Endothelial cell of umbilical vein (primary cell): Measurements from ENCODE around the gene PPTC7. TPM values are rescaled to one million over a fixed set of nuclear protein-coding genes. Genes with fewer than 3 reads are reported as not detected.
"Not testable (repeated sequence)": the region's sequence is repeated elsewhere in the genome, so short reads cannot be mapped to it uniquely, and the experiment has no call there.

ENCODE experiments used
- BruUV-seq: library from RNA; stranded (reverse); fragments of 400-500 nt; replicated peaks from 2 replicates; lab custom pipeline; 2021; lab: Mats Ljungman, UMichigan
- CTCF ChIA-PET: fragments of 300-600, 350-600 bp; sonication (Branson Sonifier 250); formaldehyde crosslinking; loops from one replicate; lab custom pipeline; 2021; ENCODE audit warnings: antibody characterized with exemption, inconsistent platforms; lab: Charles Lee
- POLR2A ChIA-PET: fragments of 300-600, 350-600 bp; sonication (Branson Sonifier 250); formaldehyde crosslinking; loops from one replicate; lab custom pipeline; 2021; ENCODE audit warnings: antibody characterized with exemption, inconsistent platforms; lab: Charles Lee
- DNase-seq: peaks from one replicate; pipeline ENCODE4 v3.0.0-alpha.2; 2011; ENCODE audit warnings: low read depth, low spot score
- FAIRE-seq: peaks from 2 replicates; lab custom pipeline; 2011; peaks lifted over from hg19 to GRCh38; lab: Jason Lieb, UNC
- H2AFZ ChIP-seq: 2 replicates; pipeline ENCODE4 v1.6.0; 2012; ENCODE audit warnings: low read depth, low read length, control low read depth, inconsistent platforms
- H3K27ac ChIP-seq: 2 replicates; pipeline ENCODE4 v1.5.1; 2011; ENCODE audit warnings: low read depth, mild to moderate bottlenecking, control low read depth, low read length, moderate library complexity; ENCODE audit not compliant: insufficient read depth
- H3K27me3 ChIP-seq, 2 experiments: 2 replicates each; pipeline versions ENCODE4 v1.6.0 to v1.6.1; 2011; ENCODE audit warnings: low read length in 2 of 2, mixed read lengths in 1 of 2; ENCODE audit not compliant: control insufficient read depth in 2 of 2, insufficient read depth in 2 of 2
- H3K36me3 ChIP-seq, 2 experiments: 2 replicates in 1 of 2; 3 replicates in 1 of 2; pipeline ENCODE4 v1.5.1; 2011; ENCODE audit warnings: low read length in 2 of 2, mild to moderate bottlenecking in 1 of 2, moderate library complexity in 1 of 2; ENCODE audit not compliant: control insufficient read depth in 2 of 2, insufficient read depth in 2 of 2; ENCODE audit errors: extremely low read depth in 1 of 2
- H3K4me1 ChIP-seq: 3 replicates; pipeline ENCODE4 v1.5.1; 2011; ENCODE audit warnings: mild to moderate bottlenecking, low read length; ENCODE audit not compliant: control insufficient read depth, insufficient read depth; ENCODE audit errors: extremely low read depth
- H3K4me2 ChIP-seq: 2 replicates; pipeline ENCODE4 v1.6.1; 2011; ENCODE audit warnings: low read length, control low read depth, mixed read lengths; ENCODE audit not compliant: insufficient read depth
- H3K4me3 ChIP-seq, 3 experiments: fragments of 200-600 bp in 1 of 3; sonication (generic), shearing (Covaris generic) in 1 of 3; replicated peaks in 1 of 3; 2 replicates each; pipeline ENCODE4 v1.5.1; 2011 to 2016; ENCODE audit warnings: control low read depth in 3 of 3, low read length in 3 of 3, mild to moderate bottlenecking in 2 of 3, inconsistent platforms in 1 of 3, low read depth in 1 of 3, moderate library complexity in 1 of 3; ENCODE audit not compliant: insufficient read depth in 1 of 3
- H3K79me2 ChIP-seq: 2 replicates; pipeline ENCODE4 v1.6.0; 2012; ENCODE audit warnings: low read length, inconsistent platforms; ENCODE audit not compliant: control insufficient read depth, insufficient read depth
- H3K9ac ChIP-seq: replicated peaks from 2 replicates; pipeline ENCODE3; 2011; ENCODE audit warnings: low read length, control low read depth; ENCODE audit not compliant: insufficient read depth; ENCODE audit errors: extremely low read depth
- H3K9me1 ChIP-seq: replicated peaks from 3 replicates; pipeline ENCODE4 v1.6.0; 2011; ENCODE audit warnings: mild to moderate bottlenecking, low read length; ENCODE audit not compliant: control insufficient read depth, insufficient read depth; ENCODE audit errors: extremely low read depth
- H3K9me3 ChIP-seq: replicated peaks from 2 replicates; pipeline ENCODE4 v1.5.1; 2012; ENCODE audit warnings: low read length, inconsistent platforms; ENCODE audit not compliant: control insufficient read depth, insufficient read depth
- H4K20me1 ChIP-seq: replicated peaks from 2 replicates; pipeline ENCODE3; 2011; ENCODE audit warnings: mild to moderate bottlenecking, low read length; ENCODE audit not compliant: control insufficient read depth, insufficient read depth; ENCODE audit errors: extremely low read depth
- FOS ChIP-seq: IDR thresholded peaks from 2 replicates; pipeline ENCODE4 v1.6.1; 2011; ENCODE audit warnings: mild to moderate bottlenecking, low read length, moderate library complexity, borderline replicate concordance; ENCODE audit not compliant: insufficient read depth
- GATA2 ChIP-seq: IDR thresholded peaks from 2 replicates; pipeline ENCODE4 v1.7.0; 2011; ENCODE audit warnings: low read depth, mild to moderate bottlenecking, moderate library complexity, mixed read lengths, low read length; ENCODE audit not compliant: insufficient read length, insufficient read depth
- JUN ChIP-seq: IDR thresholded peaks from 2 replicates; pipeline ENCODE4 v1.6.1; 2011; ENCODE audit warnings: borderline replicate concordance, low read depth; ENCODE audit not compliant: insufficient read length, insufficient read depth
- POLR2AphosphoS5 ChIP-seq: IDR thresholded peaks from 2 replicates; pipeline ENCODE4 v1.6.1; 2012; ENCODE audit warnings: low read depth, mild to moderate bottlenecking, control low read depth, low read length, moderate library complexity; ENCODE audit not compliant: insufficient read depth
- dilution Hi-C: fragments of 300-500 bp; cut with MboI; formaldehyde crosslinking; loops from one replicate; pipeline ENCODE4 v1.15.0; 2019; ENCODE audit warnings: low sequenced_read_pairs; ENCODE audit not compliant: extremely low pct_ligation_motif_present
- intact Hi-C: fragments of 100-400 bp; cut with micrococcal nuclease; formaldehyde crosslinking; loops from one replicate; pipeline ENCODE4 v1.10.0; 2022
- polyA plus RNA-seq, 4 experiments: library from polyadenylated mRNA; depleted of rRNA in 3 of 4; stranded (reverse) in 3 of 4; unstranded in 1 of 4; fragments of >200 nt; gene quantifications; 2 replicates each; pipeline versions ENCODE4 v1.2.1 to v1.2.3, GENCODE V29; 2011 to 2012; ENCODE audit warnings: missing spikeins in 1 of 4
- total RNA-seq: library from RNA; stranded (reverse); gene quantifications from 2 replicates; pipeline ENCODE4 v1.2.3, GENCODE V29; 2021
- TF ChIP-seq, protein P1 (sequence below), 2 donors: IDR thresholded peaks; 1 replicate in 1 of 2; 2 replicates in 1 of 2; pipeline ENCODE4 v1.5.1; 2011; ENCODE audit warnings: low read length in 2 of 2, mild to moderate bottlenecking in 2 of 2, moderate library complexity in 2 of 2, control low read depth in 1 of 2, inconsistent platforms in 1 of 2, low read depth in 1 of 2; ENCODE audit not compliant: insufficient read depth in 1 of 2; ENCODE audit errors: extremely low read depth in 1 of 2

PPTC7 gene
- total and polyA plus RNA-seq, 2 donors (not counting 3 experiments of a cell fraction or from before 2014, with no cell fraction given), result 8.4 to 15.2 TPM

DNA sequence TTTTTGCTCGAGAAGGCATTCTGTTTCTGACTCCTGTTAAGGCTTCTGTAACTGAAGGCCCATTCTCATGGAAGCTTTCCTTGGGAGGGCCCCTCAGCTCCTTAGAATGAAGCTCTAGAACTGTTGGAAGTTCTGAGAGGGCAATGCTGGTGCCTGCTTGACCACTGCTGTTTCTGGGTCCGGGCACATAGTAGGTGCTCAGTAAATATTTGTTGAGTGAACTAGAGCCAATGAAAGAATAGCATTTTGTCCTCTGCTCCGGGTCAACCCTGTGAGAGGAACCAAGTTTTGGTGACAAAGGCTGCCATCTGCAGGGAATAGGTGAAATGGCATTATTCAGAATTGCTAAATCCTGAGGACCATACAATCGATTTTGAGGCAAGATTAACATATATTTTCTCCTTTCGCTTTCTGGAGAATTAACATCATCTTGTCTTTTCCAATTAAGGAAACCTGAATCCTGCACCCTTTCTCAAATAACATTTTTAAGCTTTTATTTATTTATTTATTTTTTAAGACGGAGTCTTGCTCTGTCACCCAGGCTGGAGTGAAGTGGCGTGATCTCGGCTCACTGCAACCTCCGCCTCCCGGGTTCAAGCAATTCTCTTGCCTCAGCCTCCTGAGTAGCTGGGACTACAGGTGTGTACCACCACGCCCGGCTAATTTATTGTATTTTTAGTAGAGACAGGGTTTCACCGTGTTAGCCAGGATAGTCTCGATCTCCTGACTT is 19.1 kb upstream of the PPTC7 start:
- DNase-seq, result peak; percentile 49
- H3K4me2 ChIP-seq, dilution Hi-C loops, H3K4me3 ChIP-seq, H3K27me3 ChIP-seq, H2AFZ ChIP-seq, BruUV-seq, H3K27ac ChIP-seq, H3K9ac ChIP-seq, H3K36me3 ChIP-seq, H3K9me3 ChIP-seq, H4K20me1 ChIP-seq, H3K79me2 ChIP-seq, H3K4me1 ChIP-seq, H3K9me1 ChIP-seq, POLR2A ChIA-PET: not testable (repeated sequence)
- CTCF ChIA-PET, result interaction anchor here (0.7 to 8.2 kb wide), 45 partner anchors 9 to 503 kb away, joined by 3 to 117 read pairs (median 5); partner anchors contain the start of genes ARPC3, FAM216A, GPN3 and RAD9B
- intact Hi-C loops, result loop anchor here (1.0 kb wide), 7 partner anchors 90 to 502 kb away; partner anchors contain the start of genes ARPC3, RAD9B and VPS29
- FAIRE-seq, result peak; percentile 88
- TF ChIP-seq, protein P1, sequence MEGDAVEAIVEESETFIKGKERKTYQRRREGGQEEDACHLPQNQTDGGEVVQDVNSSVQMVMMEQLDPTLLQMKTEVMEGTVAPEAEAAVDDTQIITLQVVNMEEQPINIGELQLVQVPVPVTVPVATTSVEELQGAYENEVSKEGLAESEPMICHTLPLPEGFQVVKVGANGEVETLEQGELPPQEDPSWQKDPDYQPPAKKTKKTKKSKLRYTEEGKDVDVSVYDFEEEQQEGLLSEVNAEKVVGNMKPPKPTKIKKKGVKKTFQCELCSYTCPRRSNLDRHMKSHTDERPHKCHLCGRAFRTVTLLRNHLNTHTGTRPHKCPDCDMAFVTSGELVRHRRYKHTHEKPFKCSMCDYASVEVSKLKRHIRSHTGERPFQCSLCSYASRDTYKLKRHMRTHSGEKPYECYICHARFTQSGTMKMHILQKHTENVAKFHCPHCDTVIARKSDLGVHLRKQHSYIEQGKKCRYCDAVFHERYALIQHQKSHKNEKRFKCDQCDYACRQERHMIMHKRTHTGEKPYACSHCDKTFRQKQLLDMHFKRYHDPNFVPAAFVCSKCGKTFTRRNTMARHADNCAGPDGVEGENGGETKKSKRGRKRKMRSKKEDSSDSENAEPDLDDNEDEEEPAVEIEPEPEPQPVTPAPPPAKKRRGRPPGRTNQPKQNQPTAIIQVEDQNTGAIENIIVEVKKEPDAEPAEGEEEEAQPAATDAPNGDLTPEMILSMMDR (IDR thresholded peaks at IDR 0.05; ENCODE audit: extremely low read depth in 1 of 2, insufficient read depth in 1 of 2, low read depth in 1 of 2, low read length in 2 of 2), result peak; percentile 60 to 65

DNA sequence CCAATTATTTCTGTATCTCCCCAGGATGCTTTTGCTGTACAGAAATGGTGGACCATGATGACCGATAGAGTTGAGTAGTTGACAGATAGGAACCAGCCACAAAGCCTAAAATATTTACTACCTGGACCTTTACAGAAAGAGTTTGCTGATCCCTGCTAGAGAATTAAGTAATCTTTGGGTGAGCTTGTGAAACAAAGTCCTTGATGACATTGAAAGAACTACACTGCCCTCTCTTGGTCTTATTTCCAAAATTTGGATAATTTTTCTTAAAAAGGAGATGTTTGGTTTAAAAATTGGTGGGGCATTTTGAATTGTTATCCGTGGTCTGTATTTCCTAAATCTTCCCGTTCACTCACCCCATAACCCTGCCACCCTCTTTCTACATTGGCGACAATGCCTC is 17.1 kb upstream of the PPTC7 start:
- Histone ChIP-seq H3K4me2 (no peak overlapping the region), H4K20me1 (no peaks in the 10 kb centered on the region), H3K9me1 (no peaks in the 10 kb centered on the region), H3K9ac (no peak overlapping the region), H3K9me3 (no peaks in the 10 kb centered on the region), H3K27ac (no peak overlapping the region), H3K79me2 (no peaks in the 10 kb centered on the region), H3K4me3 (no peak overlapping the region), H3K4me1 (no peaks in the 10 kb centered on the region), H2AFZ (no peak overlapping the region), H3K36me3 (no peaks in the 10 kb centered on the region), H3K27me3 (no peaks in the 10 kb centered on the region)
- no TSS peak for BruUV-seq
- CTCF ChIA-PET, result interaction anchor here (0.6 to 8.2 kb wide), 39 partner anchors 9 to 288 kb away, joined by 3 to 117 read pairs (median 5); partner anchors contain the start of genes ARPC3, FAM216A, GPN3 and RAD9B
- dilution Hi-C loops (no loop called here), intact Hi-C loops (loop anchor here (1.0 kb wide), 2 partner anchors 48 to 131 kb away; no protein-coding TSS in a partner anchor)
- DNase-seq (peak; percentile 59), FAIRE-seq (peak; percentile 74)
- POLR2A ChIA-PET, result no interaction called here
- TF ChIP-seq POLR2AphosphoS5, result no peak
- TF ChIP-seq, protein P1 (IDR thresholded peaks at IDR 0.05; ENCODE audit: extremely low read depth in 1 of 2, insufficient read depth in 1 of 2, low read depth in 1 of 2, low read length in 2 of 2), result peak; percentile 10 to 15
- TF ChIP-seq FOS, result no peak
- no peak for TF ChIP-seq GATA2
- TF ChIP-seq JUN, result no peak
